Ascending aorta (tissue), 2 donors: ENCODE measurements around the gene SLC25A12. TPM values are rescaled to one million over a fixed set of nuclear protein-coding genes. Genes with fewer than 3 reads are reported as not detected.

Experiments
- DNase-seq, 2 donors: peaks; one replicate each; pipeline ENCODE4 v3.0.0-alpha.2; 2019; ENCODE audit warnings: low spot score in 2 of 2
- H3K27ac ChIP-seq, 2 donors: fragments of 200-600 bp; sonication (generic); one replicate each; pipeline ENCODE4 v1.5.1; 2016 to 2017; ENCODE audit warnings: mild to moderate bottlenecking in 1 of 2
- H3K27me3 ChIP-seq: fragments of 200-600 bp; sonication (generic); one replicate; pipeline ENCODE4 v1.5.1; 2017
- H3K36me3 ChIP-seq, 2 donors: fragments of 200-600 bp; sonication (generic); one replicate each; pipeline ENCODE4 v1.5.1; 2016
- H3K4me1 ChIP-seq, 2 donors: fragments of 200-600 bp; sonication (generic); one replicate each; pipeline ENCODE4 v1.5.1; 2016 to 2017; ENCODE audit warnings: mild to moderate bottlenecking in 1 of 2
- H3K4me3 ChIP-seq, 2 donors: fragments of 200-600 bp; sonication (generic); one replicate each; pipeline ENCODE4 v1.5.1; 2016 to 2017; ENCODE audit warnings: mild to moderate bottlenecking in 1 of 2
- H3K9me3 ChIP-seq, 2 donors: fragments of 200-600 bp; sonication (generic); one replicate each; pipeline ENCODE4 v1.5.1; 2016
- CTCF ChIP-seq, 3 experiments: fragments of 200-600 bp in 2 of 3; fragments of 450-650 bp in 1 of 3; sonication (generic) in 2 of 3; IDR thresholded peaks; one replicate each; pipeline ENCODE4 v1.5.1; 2016 to 2019; ENCODE audit warnings: antibody characterized with exemption in 3 of 3, mild to moderate bottlenecking in 1 of 3, moderate library complexity in 1 of 3
- intact Hi-C: fragments of 100-400 bp; cut with DNase I; formaldehyde crosslinking; loops from one replicate; pipeline ENCODE4 v1.15.1; 2023
- total RNA-seq: library from RNA; depleted of rRNA; stranded (reverse); fragments of >200 nt; gene quantifications from one replicate; pipeline ENCODE4 v1.1.0, GENCODE V29; 2016

SLC25A12 gene
- total RNA-seq, 1 donor from 2014 or later, result 11.9 TPM

GRCh38 chr2:171924170-171924942, 30.3 kb upstream of the SLC25A12 start:
- H3K36me3 ChIP-seq, result peaks cover 10% of the 10 kb centered on the region in 2 donors
- DNase-seq, result no peak
- no peak for TF ChIP-seq CTCF (IDR thresholded peaks at IDR 0.05)
- no peak overlapping the region for H3K4me3 ChIP-seq
- H3K27ac ChIP-seq, result no peak overlapping the region
- intact Hi-C loops, result loop anchor here (5.0 kb wide), 4 partner anchors 42 to 402 kb away; partner anchors contain the start of gene CYBRD1
- H3K4me1 ChIP-seq, result peaks cover 8 to 16% of the 10 kb centered on the region in 2 donors
- no peaks in the 10 kb centered on the region for H3K27me3 ChIP-seq
- no peaks in the 10 kb centered on the region for H3K9me3 ChIP-seq

- H3K9me3 ChIP-seq, result no peaks in the 10 kb centered on the region
- peaks cover 8 to 16% of the 10 kb centered on the region in 2 donors for H3K4me1 ChIP-seq
- DNase-seq, result no peak
- no peaks in the 10 kb centered on the region for H3K27me3 ChIP-seq
- H3K4me3 ChIP-seq, result peak overlapping the region; percentile 87 to 97
- TF ChIP-seq CTCF (IDR thresholded peaks at IDR 0.05), result no peak
- H3K36me3 ChIP-seq, result peaks cover 6 to 10% of the 10 kb centered on the region in 2 donors
- intact Hi-C loops, result loop anchor here (2.0 to 5.0 kb wide), 8 partner anchors 41 to 762 kb away; partner anchors contain the start of genes CYBRD1, DYNC1I2, METAP1D and PDK1
- peak overlapping the region; percentile 90 to 94 for H3K27ac ChIP-seq
Observed at GRCh38 chr2:171923206-171923605, 29.2 kb upstream of the SLC25A12 start.

- no peaks in the 10 kb centered on the region for H3K27me3 ChIP-seq
- intact Hi-C loops, result loop anchor here (1.0 to 5.0 kb wide), 10 partner anchors 28 to 762 kb away; partner anchors contain the start of genes CYBRD1, DYNC1I2, METAP1D and PDK1
- no peaks in the 10 kb centered on the region for H3K9me3 ChIP-seq
- H3K36me3 ChIP-seq, result peaks cover 5 to 8% of the 10 kb centered on the region in 2 donors
- peak within 1 kb of the TSS; percentile 90 to 94 for H3K27ac ChIP-seq
- TF ChIP-seq CTCF (IDR thresholded peaks at IDR 0.05), result no peak
- H3K4me1 ChIP-seq, result peaks cover 8 to 16% of the 10 kb centered on the region in 2 donors
- peak; percentile 84 to 98 for DNase-seq
- H3K4me3 ChIP-seq, result peak within 1 kb of the TSS; percentile 87 to 97
Observed at GRCh38 chr2:171922230-171923022, 28.4 kb upstream of the SLC25A12 start, which contains the start of gene HAT1. HAT1 (plus strand) TSS chr2:171922461; CDS start chr2:171922501, 40 bp downstream.

- TF ChIP-seq CTCF (IDR thresholded peaks at IDR 0.05), result no peak
- H3K36me3 ChIP-seq, result peaks cover 5 to 6% of the 10 kb centered on the region in 2 donors
- peak overlapping the region; percentile 87 to 97 for H3K4me3 ChIP-seq
- H3K27ac ChIP-seq, result peak overlapping the region; percentile 90 to 94
- no peaks in the 10 kb centered on the region for H3K9me3 ChIP-seq
- intact Hi-C loops, result loop anchor here (1.0 to 5.0 kb wide), 10 partner anchors 28 to 761 kb away; partner anchors contain the start of genes CYBRD1, DYNC1I2, METAP1D and PDK1
- no peaks in the 10 kb centered on the region for H3K27me3 ChIP-seq
- no peak for DNase-seq
- H3K4me1 ChIP-seq, result peaks cover 8 to 16% of the 10 kb centered on the region in 2 donors
Observed at GRCh38 chr2:171921970-171922229, 27.9 kb upstream of the SLC25A12 start.

GRCh38 chr2:171919453-171919852, 25.4 kb upstream of the SLC25A12 start:
- intact Hi-C loops, result no loop called here
- no peaks in the 10 kb centered on the region for H3K9me3 ChIP-seq
- no peak overlapping the region for H3K27ac ChIP-seq
- H3K27me3 ChIP-seq, result no peaks in the 10 kb centered on the region
- H3K4me1 ChIP-seq, result peaks cover 8 to 14% of the 10 kb centered on the region in 2 donors
- H3K4me3 ChIP-seq, result no peak overlapping the region
- no peak for DNase-seq
- TF ChIP-seq CTCF (IDR thresholded peaks at IDR 0.05), result no peak
- H3K36me3 ChIP-seq, result no peaks in the 10 kb centered on the region
